GM15510 (cell line): Measurements from ENCODE around the gene PLSCR1.
A peak's percentile ranks its signal among the peaks of the same experiment; 100 is the strongest.

Source experiments
- POLR2A ChIP-seq: IDR thresholded peaks from 3 replicates; pipeline ENCODE4 v1.6.1; 2011; ENCODE audit warnings: borderline replicate concordance; ENCODE audit not compliant: insufficient read length; ENCODE audit errors: extremely low read depth

PLSCR1 gene, protein sequence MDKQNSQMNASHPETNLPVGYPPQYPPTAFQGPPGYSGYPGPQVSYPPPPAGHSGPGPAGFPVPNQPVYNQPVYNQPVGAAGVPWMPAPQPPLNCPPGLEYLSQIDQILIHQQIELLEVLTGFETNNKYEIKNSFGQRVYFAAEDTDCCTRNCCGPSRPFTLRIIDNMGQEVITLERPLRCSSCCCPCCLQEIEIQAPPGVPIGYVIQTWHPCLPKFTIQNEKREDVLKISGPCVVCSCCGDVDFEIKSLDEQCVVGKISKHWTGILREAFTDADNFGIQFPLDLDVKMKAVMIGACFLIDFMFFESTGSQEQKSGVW

DNA sequence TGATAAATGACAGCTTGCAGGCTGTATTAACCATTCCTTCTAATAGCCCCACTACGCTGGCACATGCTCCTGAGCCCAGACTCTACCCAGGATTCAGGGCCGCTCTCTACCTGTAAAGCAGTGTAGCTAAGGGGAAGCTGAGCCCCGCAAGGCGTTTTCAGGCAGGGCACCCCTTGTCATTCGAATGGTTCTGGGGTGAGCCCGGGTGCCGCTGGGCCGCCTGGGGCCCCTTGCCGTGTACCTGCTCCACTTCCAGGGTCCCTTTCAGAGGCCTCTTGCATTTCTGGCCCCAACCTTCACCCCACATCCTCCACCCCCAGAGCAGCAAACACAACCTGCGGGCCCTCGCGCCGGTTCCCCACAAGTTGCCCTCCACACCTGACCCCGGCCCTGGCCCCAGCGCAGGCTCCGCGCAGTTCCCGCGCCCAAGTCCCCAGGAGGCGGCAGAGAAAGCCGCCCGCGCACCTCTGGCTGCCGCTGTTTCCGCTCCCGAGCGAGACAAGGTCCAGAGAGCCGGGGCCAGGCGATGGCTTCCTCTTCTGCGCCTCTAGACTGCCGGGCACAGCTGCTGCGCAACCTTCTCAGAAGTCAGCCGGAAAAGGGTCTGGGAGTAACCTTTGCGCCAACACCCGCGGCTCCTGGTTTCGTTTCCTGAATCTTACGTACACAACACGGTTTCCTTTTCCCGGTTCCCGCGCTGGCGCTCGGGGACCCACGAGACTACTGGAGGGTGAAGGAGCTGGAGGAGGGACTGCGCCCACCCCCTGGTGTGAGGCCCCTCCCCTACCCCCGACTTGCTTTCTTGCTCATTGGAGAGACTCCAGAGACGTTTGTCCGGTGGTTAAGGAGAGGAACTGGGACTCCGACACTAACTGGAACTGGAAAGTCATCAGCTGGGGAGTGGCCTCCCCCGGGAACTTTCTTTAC, at the start of gene PLSCR1:
PLSCR1 (minus strand) TSS at position 606 of the 927 bp plus-strand sequence. CDS start 8,055 bp downstream, outside the sequence.
- peak; percentile 61 for TF ChIP-seq POLR2A

DNA sequence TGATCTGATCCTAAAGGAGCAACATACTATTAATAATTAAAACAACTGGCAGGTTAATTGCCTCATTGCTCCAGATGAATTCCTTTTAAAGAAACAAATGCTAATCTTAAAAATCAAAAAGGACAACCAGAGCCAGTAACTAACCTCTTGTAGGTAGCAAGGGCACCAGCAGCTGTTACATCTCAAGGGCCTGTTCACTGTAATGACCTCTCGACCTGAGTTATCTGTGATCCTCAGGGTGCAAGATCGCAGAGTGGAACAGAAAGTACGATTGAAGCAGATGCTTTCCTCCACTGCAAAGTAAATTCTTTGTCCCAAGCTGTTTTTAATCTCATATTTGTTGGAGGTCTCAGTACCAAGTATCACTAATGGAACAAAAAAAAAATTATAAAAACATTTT, 49.4 kb upstream of the PLSCR1 start:
- no peak for TF ChIP-seq POLR2A

GRCh38 chr3:146590521-146590920, 46.1 kb upstream of the PLSCR1 start:
- no peak for TF ChIP-seq POLR2A

GRCh38 chr3:146589899-146590508, 45.6 kb upstream of the PLSCR1 start:
- no peak for TF ChIP-seq POLR2A

GRCh38 chr3:146585156-146585555, 40.7 kb upstream of the PLSCR1 start:
- no peak for TF ChIP-seq POLR2A

DNA sequence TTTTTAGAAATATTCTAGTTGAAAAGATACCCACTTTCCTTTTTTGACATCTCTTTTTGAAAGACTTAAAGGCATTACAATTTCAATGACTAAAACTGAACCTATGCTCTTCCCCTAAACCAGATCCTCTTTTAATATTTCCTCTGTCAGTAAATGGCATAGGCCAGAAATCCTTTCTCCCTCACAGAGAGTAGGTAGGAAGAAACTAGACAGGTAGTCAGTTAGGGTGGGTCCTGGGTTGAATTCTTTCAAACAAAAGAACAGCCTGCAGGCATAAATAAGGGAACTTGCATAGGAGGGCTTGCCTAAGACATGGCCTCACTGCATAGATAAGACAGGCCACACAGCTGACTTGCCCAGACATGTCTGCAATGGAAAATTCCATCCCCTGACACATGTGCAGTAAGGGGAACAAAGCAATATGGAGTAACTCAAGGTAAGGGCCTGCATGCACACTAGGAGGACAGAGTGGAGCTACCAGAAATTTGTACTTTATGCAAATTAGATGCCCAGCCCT, 37.6 kb upstream of the PLSCR1 start:
- no peak for TF ChIP-seq POLR2A

DNA sequence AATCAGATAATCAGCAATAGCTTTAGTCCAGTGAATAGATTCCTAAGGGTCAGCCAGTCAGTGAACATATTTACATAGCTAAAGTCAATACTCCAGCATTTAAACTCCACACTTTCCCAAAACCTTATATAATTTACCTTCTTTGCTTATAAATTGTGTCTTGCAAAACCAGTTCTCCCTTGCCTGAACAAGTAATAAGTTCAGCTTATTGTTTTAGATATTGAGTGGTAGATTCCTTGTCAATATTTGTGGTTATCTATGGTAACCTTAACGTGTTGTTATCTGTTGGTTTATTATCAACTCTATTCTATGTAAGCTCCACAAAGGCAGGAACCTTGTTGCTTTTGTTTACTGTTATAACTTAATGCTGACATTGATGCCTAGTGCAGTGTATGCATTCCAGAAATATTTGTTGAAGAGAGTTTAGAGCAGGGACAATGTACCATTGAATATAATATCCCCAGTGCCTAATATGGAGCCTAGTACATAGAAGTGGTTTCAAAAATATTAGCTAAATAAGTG, 36.7 kb upstream of the PLSCR1 start:
- TF ChIP-seq POLR2A, result no peak

DNA sequence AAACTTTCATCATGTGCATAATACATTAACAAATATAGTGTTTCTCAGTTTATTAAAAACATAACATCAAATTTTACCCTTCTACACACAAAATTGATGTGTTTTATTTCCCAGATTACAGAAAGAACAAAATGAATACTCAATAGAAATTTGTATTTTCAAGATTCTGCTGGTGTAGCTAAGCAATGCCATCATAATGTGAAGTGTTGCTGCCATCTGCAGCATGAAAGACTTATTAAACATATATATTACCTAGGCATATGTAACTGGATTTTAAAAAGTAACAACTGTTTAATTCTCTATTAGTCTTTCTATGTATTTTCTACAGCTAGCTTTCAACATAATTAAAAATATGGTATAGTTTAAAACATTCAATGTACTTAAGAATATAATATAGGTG, 33.3 kb upstream of the PLSCR1 start:
- TF ChIP-seq POLR2A, result no peak

DNA sequence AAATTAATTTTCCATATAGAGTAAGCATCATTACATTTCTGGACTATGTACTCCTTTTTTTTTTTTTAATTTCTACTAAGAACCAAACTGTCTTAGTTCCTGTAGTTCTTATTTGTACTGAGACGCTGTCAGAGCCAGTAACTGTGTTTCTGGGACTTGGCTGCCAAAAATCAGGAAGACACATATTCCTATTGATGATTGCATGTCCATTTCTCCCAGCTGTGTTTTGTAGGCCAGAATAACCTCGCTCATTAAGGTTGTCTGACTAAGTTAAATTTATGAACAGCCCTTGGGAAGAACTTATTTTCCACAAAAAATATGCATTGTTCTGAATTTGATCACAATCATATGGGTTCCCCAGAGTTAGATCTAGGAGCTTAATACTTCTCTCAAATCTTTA, 31.2 kb upstream of the PLSCR1 start:
- TF ChIP-seq POLR2A, result no peak

DNA sequence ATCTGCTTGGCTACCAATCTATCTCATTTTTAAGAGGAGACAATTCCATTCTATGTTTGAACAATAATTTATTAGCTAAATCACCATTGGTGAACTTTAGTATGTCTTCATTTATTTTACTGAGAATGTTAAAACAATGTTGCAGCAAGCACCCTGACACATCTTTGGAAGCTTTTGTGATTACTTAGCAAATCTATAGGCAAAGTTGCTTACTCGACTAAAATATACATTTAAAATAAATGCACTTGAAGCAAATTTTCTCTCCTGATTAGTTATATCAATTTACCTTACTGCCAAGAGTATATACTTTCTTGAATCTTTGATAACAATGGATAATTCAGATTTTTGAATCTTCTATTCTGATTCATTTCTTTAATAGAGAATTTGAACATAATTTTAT, 29.8 kb upstream of the PLSCR1 start:
- no peak for TF ChIP-seq POLR2A

GRCh38 chr3:146569314-146569713, 24.9 kb upstream of the PLSCR1 start:
- no peak for TF ChIP-seq POLR2A

DNA sequence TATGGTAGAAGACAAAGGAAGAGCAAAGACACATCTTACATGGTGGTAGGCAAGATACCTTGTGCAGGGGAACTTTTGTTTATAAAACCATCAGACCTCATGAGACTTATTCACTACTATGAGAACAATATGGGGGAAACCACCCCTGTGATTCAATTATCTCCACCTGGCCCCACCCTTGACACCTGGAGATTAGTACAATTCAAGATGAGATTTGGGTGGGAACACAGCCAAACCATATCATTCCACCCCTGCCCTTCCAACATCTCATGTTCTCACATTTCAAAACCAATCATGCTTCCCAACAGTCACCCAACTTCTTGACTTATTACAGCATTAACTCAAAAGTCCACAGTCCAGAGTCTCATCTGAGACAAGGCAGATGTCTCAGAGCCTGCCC, 21.7 kb upstream of the PLSCR1 start:
- TF ChIP-seq POLR2A, result no peak

DNA sequence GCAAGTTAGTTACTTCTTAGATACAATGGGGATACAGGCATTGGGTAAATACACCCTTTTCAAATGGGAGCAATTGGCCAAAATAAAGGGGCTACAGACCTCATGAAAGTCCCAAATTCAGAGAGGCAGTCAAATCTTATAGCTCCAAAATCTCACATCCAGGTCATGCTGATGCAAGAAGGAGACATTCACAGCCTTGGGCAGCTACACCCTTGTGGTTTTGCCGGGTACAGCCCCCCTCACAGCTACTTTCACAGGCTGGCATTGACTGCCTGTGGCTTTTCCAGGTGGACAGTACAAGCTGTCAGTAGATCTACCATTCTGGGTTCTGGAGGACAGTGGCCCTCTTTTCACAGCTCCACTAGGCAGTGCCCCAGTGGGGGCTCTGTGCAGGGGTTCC, 17.5 kb upstream of the PLSCR1 start:
- TF ChIP-seq POLR2A, result no peak

DNA sequence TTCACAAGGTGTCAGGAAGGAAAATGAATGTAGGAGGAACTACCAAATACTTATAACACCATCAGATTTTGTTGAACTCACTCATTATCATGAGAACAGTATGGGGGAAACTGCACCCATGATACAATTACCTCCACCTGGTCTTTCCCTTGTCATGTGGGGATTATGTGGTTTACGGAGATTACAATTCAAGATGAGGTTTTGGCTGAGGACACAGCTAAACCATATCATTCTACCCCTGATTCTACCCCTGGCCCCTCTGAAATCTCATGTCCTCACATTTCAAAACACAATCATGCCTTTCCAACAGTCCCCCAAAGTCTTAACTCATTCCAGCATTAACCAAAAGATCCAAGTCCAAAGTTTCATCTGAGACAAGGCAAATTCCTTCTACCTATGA, 17.1 kb upstream of the PLSCR1 start:
- no peak for TF ChIP-seq POLR2A

DNA sequence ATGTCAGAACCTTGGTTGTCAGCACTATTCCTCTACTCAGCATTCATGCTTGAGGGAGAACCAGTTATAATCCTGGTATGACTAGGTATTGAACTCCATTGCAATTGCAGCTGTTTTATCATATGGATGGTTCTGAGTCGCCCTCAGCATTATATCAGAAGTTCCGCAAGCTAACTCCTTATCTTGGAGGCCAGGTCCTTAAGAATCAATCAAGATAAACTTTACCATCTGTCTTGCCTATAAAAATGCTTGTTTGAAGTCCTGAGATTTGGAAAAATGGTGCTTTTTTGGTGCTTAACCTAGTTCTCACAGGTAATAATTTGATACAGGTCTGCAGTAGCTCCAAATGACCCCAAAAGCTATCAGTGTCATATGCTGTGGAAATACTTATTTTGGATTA, 16.3 kb upstream of the PLSCR1 start:
- TF ChIP-seq POLR2A, result no peak
